Endothelial cell of umbilical vein (primary cell): Measurements from ENCODE around the gene TM9SF3. TPM values are rescaled to one million over a fixed set of nuclear protein-coding genes. Genes with fewer than 3 reads are reported as not detected.

ENCODE experiments used
- BruUV-seq: library from RNA; stranded (reverse); fragments of 400-500 nt; replicated peaks from 2 replicates; lab custom pipeline; 2021; lab: Mats Ljungman, UMichigan
- CTCF ChIA-PET: fragments of 300-600, 350-600 bp; sonication (Branson Sonifier 250); formaldehyde crosslinking; loops from one replicate; lab custom pipeline; 2021; ENCODE audit warnings: antibody characterized with exemption, inconsistent platforms; lab: Charles Lee
- POLR2A ChIA-PET: fragments of 300-600, 350-600 bp; sonication (Branson Sonifier 250); formaldehyde crosslinking; loops from one replicate; lab custom pipeline; 2021; ENCODE audit warnings: antibody characterized with exemption, inconsistent platforms; lab: Charles Lee
- DNase-seq: peaks from one replicate; pipeline ENCODE4 v3.0.0-alpha.2; 2011; ENCODE audit warnings: low read depth, low spot score
- FAIRE-seq: peaks from 2 replicates; lab custom pipeline; 2011; peaks lifted over from hg19 to GRCh38; lab: Jason Lieb, UNC
- H2AFZ ChIP-seq: 2 replicates; pipeline ENCODE4 v1.6.0; 2012; ENCODE audit warnings: low read depth, low read length, control low read depth, inconsistent platforms
- H3K27ac ChIP-seq: 2 replicates; pipeline ENCODE4 v1.5.1; 2011; ENCODE audit warnings: low read depth, mild to moderate bottlenecking, control low read depth, low read length, moderate library complexity; ENCODE audit not compliant: insufficient read depth
- H3K27me3 ChIP-seq, 2 experiments: 2 replicates each; pipeline versions ENCODE4 v1.6.0 to v1.6.1; 2011; ENCODE audit warnings: low read length in 2 of 2, mixed read lengths in 1 of 2; ENCODE audit not compliant: control insufficient read depth in 2 of 2, insufficient read depth in 2 of 2
- H3K36me3 ChIP-seq, 2 experiments: 2 replicates in 1 of 2; 3 replicates in 1 of 2; pipeline ENCODE4 v1.5.1; 2011; ENCODE audit warnings: low read length in 2 of 2, mild to moderate bottlenecking in 1 of 2, moderate library complexity in 1 of 2; ENCODE audit not compliant: control insufficient read depth in 2 of 2, insufficient read depth in 2 of 2; ENCODE audit errors: extremely low read depth in 1 of 2
- H3K4me1 ChIP-seq: 3 replicates; pipeline ENCODE4 v1.5.1; 2011; ENCODE audit warnings: mild to moderate bottlenecking, low read length; ENCODE audit not compliant: control insufficient read depth, insufficient read depth; ENCODE audit errors: extremely low read depth
- H3K4me2 ChIP-seq: 2 replicates; pipeline ENCODE4 v1.6.1; 2011; ENCODE audit warnings: low read length, control low read depth, mixed read lengths; ENCODE audit not compliant: insufficient read depth
- H3K4me3 ChIP-seq, 3 experiments: fragments of 200-600 bp in 1 of 3; sonication (generic), shearing (Covaris generic) in 1 of 3; replicated peaks in 1 of 3; 2 replicates each; pipeline ENCODE4 v1.5.1; 2011 to 2016; ENCODE audit warnings: control low read depth in 3 of 3, low read length in 3 of 3, mild to moderate bottlenecking in 2 of 3, inconsistent platforms in 1 of 3, low read depth in 1 of 3, moderate library complexity in 1 of 3; ENCODE audit not compliant: insufficient read depth in 1 of 3
- H3K79me2 ChIP-seq: 2 replicates; pipeline ENCODE4 v1.6.0; 2012; ENCODE audit warnings: low read length, inconsistent platforms; ENCODE audit not compliant: control insufficient read depth, insufficient read depth
- H3K9ac ChIP-seq: replicated peaks from 2 replicates; pipeline ENCODE3; 2011; ENCODE audit warnings: low read length, control low read depth; ENCODE audit not compliant: insufficient read depth; ENCODE audit errors: extremely low read depth
- H3K9me1 ChIP-seq: replicated peaks from 3 replicates; pipeline ENCODE4 v1.6.0; 2011; ENCODE audit warnings: mild to moderate bottlenecking, low read length; ENCODE audit not compliant: control insufficient read depth, insufficient read depth; ENCODE audit errors: extremely low read depth
- H3K9me3 ChIP-seq: replicated peaks from 2 replicates; pipeline ENCODE4 v1.5.1; 2012; ENCODE audit warnings: low read length, inconsistent platforms; ENCODE audit not compliant: control insufficient read depth, insufficient read depth
- H4K20me1 ChIP-seq: replicated peaks from 2 replicates; pipeline ENCODE3; 2011; ENCODE audit warnings: mild to moderate bottlenecking, low read length; ENCODE audit not compliant: control insufficient read depth, insufficient read depth; ENCODE audit errors: extremely low read depth
- EZH2 ChIP-seq: IDR thresholded peaks from 2 replicates; pipeline ENCODE4 v1.6.1; 2012; ENCODE audit warnings: borderline replicate concordance, low read depth, mild to moderate bottlenecking, moderate library complexity, low read length, inconsistent platforms; ENCODE audit not compliant: severe bottlenecking
- GATA2 ChIP-seq: IDR thresholded peaks from 2 replicates; pipeline ENCODE4 v1.7.0; 2011; ENCODE audit warnings: low read depth, mild to moderate bottlenecking, moderate library complexity, mixed read lengths, low read length; ENCODE audit not compliant: insufficient read length, insufficient read depth
- JUN ChIP-seq: IDR thresholded peaks from 2 replicates; pipeline ENCODE4 v1.6.1; 2011; ENCODE audit warnings: borderline replicate concordance, low read depth; ENCODE audit not compliant: insufficient read length, insufficient read depth
- MYC ChIP-seq: IDR thresholded peaks from one replicate; pipeline ENCODE4 v1.6.1; 2011; ENCODE audit warnings: mild to moderate bottlenecking, low read depth, low read length
- POLR2A ChIP-seq: IDR thresholded peaks from 2 replicates; pipeline ENCODE4 v1.6.1; 2012; ENCODE audit warnings: low read depth, mild to moderate bottlenecking, control low read depth, low read length
- dilution Hi-C: fragments of 300-500 bp; cut with MboI; formaldehyde crosslinking; loops from one replicate; pipeline ENCODE4 v1.15.0; 2019; ENCODE audit warnings: low sequenced_read_pairs; ENCODE audit not compliant: extremely low pct_ligation_motif_present
- intact Hi-C: fragments of 100-400 bp; cut with micrococcal nuclease; formaldehyde crosslinking; loops from one replicate; pipeline ENCODE4 v1.10.0; 2022
- polyA plus RNA-seq, 4 experiments: library from polyadenylated mRNA; depleted of rRNA in 3 of 4; stranded (reverse) in 3 of 4; unstranded in 1 of 4; fragments of >200 nt; gene quantifications; 2 replicates each; pipeline versions ENCODE4 v1.2.1 to v1.2.3, GENCODE V29; 2011 to 2012; ENCODE audit warnings: missing spikeins in 1 of 4
- total RNA-seq: library from RNA; stranded (reverse); gene quantifications from 2 replicates; pipeline ENCODE4 v1.2.3, GENCODE V29; 2021

The TM9SF3 gene
- total and polyA plus RNA-seq, 2 donors (not counting 3 experiments of a cell fraction or from before 2014, with no cell fraction given), result 133 to 144 TPM

GRCh38 chr10:96619120-96619519, 32.3 kb upstream of the TM9SF3 start:
- Histone ChIP-seq H3K9me1 (no peaks in the 10 kb centered on the region), H3K9me3 (no peaks in the 10 kb centered on the region), H3K9ac (no peak overlapping the region), H3K79me2 (no peaks in the 10 kb centered on the region), H3K4me2 (no peak overlapping the region), H2AFZ (no peak overlapping the region), H3K36me3 (no peaks in the 10 kb centered on the region), H4K20me1 (no peaks in the 10 kb centered on the region), H3K27ac (no peak overlapping the region), H3K27me3 (peaks cover 0 to 3% of the 10 kb centered on the region in 2 experiments), H3K4me1 (no peaks in the 10 kb centered on the region), H3K4me3 (no peak overlapping the region)
- dilution Hi-C loops, result no loop called here
- no TSS peak for BruUV-seq
- DNase-seq, result no peak
- TF ChIP-seq GATA2, result no peak
- TF ChIP-seq EZH2, result no peak
- FAIRE-seq, result no peak
- CTCF ChIA-PET, result interaction anchor here (3.0 kb wide), 1 partner anchor 21 kb away, joined by 8 read pairs; no protein-coding TSS in a partner anchor
- POLR2A ChIA-PET, result no interaction called here
- intact Hi-C loops, result no loop called here

- Histone ChIP-seq H3K27me3 (peaks cover 0 to 3% of the 10 kb centered on the region in 2 experiments), H3K79me2 (no peaks in the 10 kb centered on the region), H3K27ac (no peak overlapping the region), H3K9me1 (no peaks in the 10 kb centered on the region), H4K20me1 (no peaks in the 10 kb centered on the region), H3K4me2 (no peak overlapping the region), H2AFZ (no peak overlapping the region), H3K4me1 (no peaks in the 10 kb centered on the region), H3K4me3 (no peak overlapping the region), H3K9ac (no peak overlapping the region), H3K9me3 (no peaks in the 10 kb centered on the region), H3K36me3 (no peaks in the 10 kb centered on the region)
- BruUV-seq, result no TSS peak
- CTCF ChIA-PET, result interaction anchor here (0.7 kb wide), 1 partner anchor 454 kb away, joined by 3 read pairs; no protein-coding TSS in a partner anchor
- no peak for DNase-seq
- POLR2A ChIA-PET, result no interaction called here
- TF ChIP-seq MYC (no peak), JUN (no peak), EZH2 (no peak), POLR2A (no peak)
- FAIRE-seq, result no peak
- intact Hi-C loops, result no loop called here
- dilution Hi-C loops, result no loop called here
These were observed 31.8 kb upstream of the TM9SF3 start for GRCh38 chr10:96618653-96619052.
